ENCODE measurements around the gene SLC39A11.

- TF ChIP-seq, protein P1, sequence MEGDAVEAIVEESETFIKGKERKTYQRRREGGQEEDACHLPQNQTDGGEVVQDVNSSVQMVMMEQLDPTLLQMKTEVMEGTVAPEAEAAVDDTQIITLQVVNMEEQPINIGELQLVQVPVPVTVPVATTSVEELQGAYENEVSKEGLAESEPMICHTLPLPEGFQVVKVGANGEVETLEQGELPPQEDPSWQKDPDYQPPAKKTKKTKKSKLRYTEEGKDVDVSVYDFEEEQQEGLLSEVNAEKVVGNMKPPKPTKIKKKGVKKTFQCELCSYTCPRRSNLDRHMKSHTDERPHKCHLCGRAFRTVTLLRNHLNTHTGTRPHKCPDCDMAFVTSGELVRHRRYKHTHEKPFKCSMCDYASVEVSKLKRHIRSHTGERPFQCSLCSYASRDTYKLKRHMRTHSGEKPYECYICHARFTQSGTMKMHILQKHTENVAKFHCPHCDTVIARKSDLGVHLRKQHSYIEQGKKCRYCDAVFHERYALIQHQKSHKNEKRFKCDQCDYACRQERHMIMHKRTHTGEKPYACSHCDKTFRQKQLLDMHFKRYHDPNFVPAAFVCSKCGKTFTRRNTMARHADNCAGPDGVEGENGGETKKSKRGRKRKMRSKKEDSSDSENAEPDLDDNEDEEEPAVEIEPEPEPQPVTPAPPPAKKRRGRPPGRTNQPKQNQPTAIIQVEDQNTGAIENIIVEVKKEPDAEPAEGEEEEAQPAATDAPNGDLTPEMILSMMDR (IDR thresholded peaks at IDR 0.05) = no peak
- TF ChIP-seq E2F1 (CRISPR knock-in tag; IDR thresholded peaks at IDR 0.05) = no peak
- TF ChIP-seq ETV6 (CRISPR knock-in tag; IDR thresholded peaks at IDR 0.05) = no peak
- TF ChIP-seq, protein P2, sequence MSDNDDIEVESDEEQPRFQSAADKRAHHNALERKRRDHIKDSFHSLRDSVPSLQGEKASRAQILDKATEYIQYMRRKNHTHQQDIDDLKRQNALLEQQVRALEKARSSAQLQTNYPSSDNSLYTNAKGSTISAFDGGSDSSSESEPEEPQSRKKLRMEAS (CRISPR knock-in tag; IDR thresholded peaks at IDR 0.05) = no peak
- no peak for TF ChIP-seq IRF2 (CRISPR knock-in tag; IDR thresholded peaks at IDR 0.05; ENCODE audit: borderline replicate concordance, low read depth)
- TF ChIP-seq, protein P3, sequence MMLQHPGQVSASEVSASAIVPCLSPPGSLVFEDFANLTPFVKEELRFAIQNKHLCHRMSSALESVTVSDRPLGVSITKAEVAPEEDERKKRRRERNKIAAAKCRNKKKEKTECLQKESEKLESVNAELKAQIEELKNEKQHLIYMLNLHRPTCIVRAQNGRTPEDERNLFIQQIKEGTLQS (CRISPR knock-in tag; conservative IDR thresholded peaks at IDR 0.05) = no peak
- TF ChIP-seq, protein P4, sequence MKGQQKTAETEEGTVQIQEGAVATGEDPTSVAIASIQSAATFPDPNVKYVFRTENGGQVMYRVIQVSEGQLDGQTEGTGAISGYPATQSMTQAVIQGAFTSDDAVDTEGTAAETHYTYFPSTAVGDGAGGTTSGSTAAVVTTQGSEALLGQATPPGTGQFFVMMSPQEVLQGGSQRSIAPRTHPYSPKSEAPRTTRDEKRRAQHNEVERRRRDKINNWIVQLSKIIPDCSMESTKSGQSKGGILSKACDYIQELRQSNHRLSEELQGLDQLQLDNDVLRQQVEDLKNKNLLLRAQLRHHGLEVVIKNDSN (CRISPR knock-in tag; IDR thresholded peaks at IDR 0.05) = no peak
- no peak for TF ChIP-seq ZNF423 (CRISPR knock-in tag; IDR thresholded peaks at IDR 0.05)
- no peak for TF ChIP-seq ATF1 (CRISPR knock-in tag; IDR thresholded peaks at IDR 0.05)
- TF ChIP-seq, protein P5, sequence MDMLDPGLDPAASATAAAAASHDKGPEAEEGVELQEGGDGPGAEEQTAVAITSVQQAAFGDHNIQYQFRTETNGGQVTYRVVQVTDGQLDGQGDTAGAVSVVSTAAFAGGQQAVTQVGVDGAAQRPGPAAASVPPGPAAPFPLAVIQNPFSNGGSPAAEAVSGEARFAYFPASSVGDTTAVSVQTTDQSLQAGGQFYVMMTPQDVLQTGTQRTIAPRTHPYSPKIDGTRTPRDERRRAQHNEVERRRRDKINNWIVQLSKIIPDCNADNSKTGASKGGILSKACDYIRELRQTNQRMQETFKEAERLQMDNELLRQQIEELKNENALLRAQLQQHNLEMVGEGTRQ (CRISPR knock-in tag; IDR thresholded peaks at IDR 0.05) = no peak
- no peak for TF ChIP-seq TCF7 (CRISPR knock-in tag; IDR thresholded peaks at IDR 0.05; ENCODE audit: low read depth)
- no peak for TF ChIP-seq FOXP4 (CRISPR knock-in tag; IDR thresholded peaks at IDR 0.05)
Measured at GRCh38 chr17:72976971-72977770, 115.3 kb downstream of the SLC39A11 start.
